Naive B cell (primary cell): ENCODE results near the gene PPP2R2C. TPM values are rescaled to one million over a fixed set of nuclear protein-coding genes. Genes with fewer than 3 reads are reported as not detected.

Experiments used
- ATAC-seq, 2 donors: fragments of 150-1000 bp; cut with Tn5 transposase; 2 replicates each; pipeline ENCODE4 v1.10.0; 2021; ENCODE audit warnings: low read depth in 2 of 2, mild to moderate bottlenecking in 2 of 2, moderate library complexity in 2 of 2
- DNase-seq: peaks from one replicate; pipeline ENCODE4 v3.0.0; 2022
- H3K27ac Mint-ChIP-seq, 6 donors: one replicate each; pipeline ENCODE4 v1.8.0; 2020 to 2022; ENCODE audit warnings: mild to moderate bottlenecking in 6 of 6, mixed read lengths in 6 of 6, moderate library complexity in 5 of 6, inconsistent platforms in 2 of 6
- H3K27me3 Mint-ChIP-seq, 3 donors: one replicate each; pipeline ENCODE4 v1.8.0; 2021 to 2022; ENCODE audit warnings: mixed read lengths in 3 of 3, mild to moderate bottlenecking in 1 of 3
- H3K36me3 Mint-ChIP-seq, 2 donors: one replicate each; pipeline ENCODE4 v1.8.0; 2020 to 2022; ENCODE audit warnings: mixed read lengths in 2 of 2, inconsistent platforms in 1 of 2, mild to moderate bottlenecking in 1 of 2
- H3K4me1 Mint-ChIP-seq, 3 donors: one replicate each; pipeline ENCODE4 v1.8.0; 2020 to 2022; ENCODE audit warnings: mixed read lengths in 3 of 3, inconsistent platforms in 1 of 3, mild to moderate bottlenecking in 1 of 3, moderate library complexity in 1 of 3
- H3K4me3 Mint-ChIP-seq, 8 donors: one replicate each; pipeline ENCODE4 v1.8.0; 2020 to 2022; ENCODE audit warnings: mild to moderate bottlenecking in 8 of 8, mixed read lengths in 8 of 8, moderate library complexity in 8 of 8, inconsistent platforms in 2 of 8
- H3K9me3 Mint-ChIP-seq, 7 donors: one replicate each; pipeline ENCODE4 v1.8.0; 2020 to 2022; ENCODE audit warnings: mixed read lengths in 7 of 7, mild to moderate bottlenecking in 5 of 7, inconsistent platforms in 2 of 7, moderate library complexity in 1 of 7
- polyA plus RNA-seq, 6 donors: library from polyadenylated mRNA; unstranded; fragments of 300-500 nt; fragmentation: Illumina TruSeq; gene quantifications; one replicate each; pipeline ENCODE4 v1.2.3, GENCODE V29; 2021; ENCODE audit warnings: low read depth in 6 of 6

PPP2R2C gene
- polyA plus RNA-seq, 6 donors from 2014 or later: not detected

DNA sequence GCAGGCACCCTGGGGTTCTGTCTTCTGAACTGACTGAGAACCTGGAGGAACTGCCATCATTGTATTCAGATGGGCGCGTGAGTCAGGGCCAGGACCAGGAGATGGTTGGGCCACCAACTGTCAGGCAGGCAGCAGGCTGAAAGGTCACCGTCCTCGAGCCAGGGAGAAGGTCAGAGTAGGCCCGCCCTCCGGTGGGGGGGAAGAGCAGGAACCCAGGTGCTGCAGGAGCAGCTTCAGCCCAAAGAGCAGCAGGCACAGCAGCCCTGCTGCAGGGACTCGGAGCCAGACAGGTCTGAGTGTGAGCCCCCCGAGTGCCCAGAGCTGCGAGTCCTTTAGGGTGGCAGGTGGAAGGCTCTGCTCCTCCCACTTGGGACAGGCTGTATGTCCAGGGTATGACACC is 176.4 kb downstream of the PPP2R2C start:
- Mint-ChIP-seq H3K27me3 (no peaks in the 10 kb centered on the region), H3K9me3 (peaks cover 0 to 3% (median 0%) of the 10 kb centered on the region in 7 donors), H3K36me3 (peaks cover 0 to 10% of the 10 kb centered on the region in 2 donors), H3K4me3 (no peak overlapping the region), H3K27ac (no peak overlapping the region), H3K4me1 (peaks cover 0 to 6% (median 0%) of the 10 kb centered on the region in 3 donors)
- no peak for DNase-seq
- ATAC-seq: no peak

DNA sequence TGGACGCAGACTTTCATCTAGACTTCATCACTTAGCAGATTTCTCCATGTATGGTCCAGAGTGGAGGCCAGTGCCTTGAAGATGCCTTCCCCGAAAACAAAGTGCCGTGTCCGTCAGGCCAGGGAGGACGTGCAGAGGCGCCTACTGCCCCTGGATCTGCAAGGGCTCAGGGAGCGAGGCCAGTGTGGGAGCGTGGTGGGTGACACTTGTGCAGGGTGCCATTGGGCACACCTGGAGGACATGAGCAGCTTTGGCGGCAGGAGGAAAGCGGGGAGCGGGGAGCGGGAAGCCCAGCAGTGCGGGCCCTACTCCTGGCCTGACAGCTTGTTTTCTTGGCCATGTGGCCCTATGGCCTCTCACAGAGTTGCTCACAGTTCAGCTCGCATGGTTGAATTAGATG is 176.9 kb downstream of the PPP2R2C start:
- Mint-ChIP-seq H3K9me3 (no peaks in the 10 kb centered on the region), H3K4me3 (no peak overlapping the region), H3K27ac (no peak overlapping the region)

DNA sequence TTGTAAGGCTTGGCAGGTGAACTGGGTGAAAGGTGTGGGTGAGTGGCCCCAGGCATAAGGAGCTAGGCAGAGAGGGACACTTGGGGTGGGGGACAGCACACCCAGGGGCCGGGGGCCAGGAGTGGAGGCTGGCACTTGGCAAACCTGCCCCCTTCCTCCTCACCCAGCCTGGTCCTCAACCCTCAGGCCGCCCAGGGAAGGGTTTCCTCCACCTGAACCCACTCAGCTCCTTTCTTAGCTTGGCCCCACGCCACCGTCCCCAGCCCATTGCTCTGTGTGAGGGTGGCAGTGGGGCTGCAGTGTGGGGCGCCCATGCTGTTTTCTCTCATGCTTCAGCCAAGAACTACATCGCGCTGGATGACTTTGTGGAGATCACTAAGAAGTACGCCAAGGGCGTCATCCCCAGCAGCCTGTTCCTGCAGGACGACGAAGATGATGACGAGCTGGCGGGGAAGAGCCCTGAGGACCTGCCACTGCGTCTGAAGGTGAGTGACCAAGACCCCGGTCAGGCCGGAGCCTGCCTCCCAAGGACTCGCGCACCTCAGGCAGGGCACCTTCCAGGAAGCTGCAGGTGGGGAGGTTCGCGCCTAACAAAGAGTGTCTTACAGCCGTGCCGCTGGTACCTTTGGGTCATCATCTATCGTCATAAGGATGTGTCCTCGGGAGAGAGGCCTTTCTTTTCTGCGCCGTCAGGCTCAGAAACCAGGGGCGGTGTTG is 177.6 kb downstream of the PPP2R2C start:
- DNase-seq: no peak
- Mint-ChIP-seq H3K27ac (no peak overlapping the region), H3K27me3 (no peaks in the 10 kb centered on the region), H3K9me3 (no peaks in the 10 kb centered on the region), H3K36me3 (no peaks in the 10 kb centered on the region), H3K4me3 (no peak overlapping the region), H3K4me1 (no peaks in the 10 kb centered on the region)
- ATAC-seq: no peak

More for the DNA sequence above, 176.9 kb downstream of the PPP2R2C start:
- Mint-ChIP-seq H3K4me1 (peaks cover 0 to under 1% (median 0%) of the 10 kb centered on the region in 3 donors), H3K27me3 (no peaks in the 10 kb centered on the region), H3K36me3 (peaks cover 0 to 4% of the 10 kb centered on the region in 2 donors)
- ATAC-seq (no peak), DNase-seq (no peak)

DNA sequence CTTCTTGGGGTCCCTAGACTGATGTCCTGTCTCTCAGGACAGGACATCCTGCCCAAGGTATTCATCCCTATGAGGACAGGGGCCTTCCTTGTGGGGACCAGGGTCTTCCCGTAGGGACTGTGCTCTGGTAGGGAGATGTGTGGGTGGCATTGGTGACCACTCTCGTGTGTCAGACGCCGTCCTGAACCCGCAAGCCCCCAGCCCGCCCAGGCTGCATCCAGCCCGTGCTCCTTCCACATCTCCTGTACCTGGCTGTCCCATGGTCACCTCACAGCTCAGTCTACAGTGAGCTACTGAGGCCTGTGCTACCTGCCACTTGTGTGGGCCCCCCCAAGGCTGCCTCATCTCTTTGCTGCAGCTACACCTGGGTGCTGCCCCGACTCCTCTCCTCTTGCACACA is 178.8 kb downstream of the PPP2R2C start:
- Mint-ChIP-seq H3K4me1 (no peaks in the 10 kb centered on the region), H3K27ac (no peak overlapping the region), H3K9me3 (no peaks in the 10 kb centered on the region)

DNA sequence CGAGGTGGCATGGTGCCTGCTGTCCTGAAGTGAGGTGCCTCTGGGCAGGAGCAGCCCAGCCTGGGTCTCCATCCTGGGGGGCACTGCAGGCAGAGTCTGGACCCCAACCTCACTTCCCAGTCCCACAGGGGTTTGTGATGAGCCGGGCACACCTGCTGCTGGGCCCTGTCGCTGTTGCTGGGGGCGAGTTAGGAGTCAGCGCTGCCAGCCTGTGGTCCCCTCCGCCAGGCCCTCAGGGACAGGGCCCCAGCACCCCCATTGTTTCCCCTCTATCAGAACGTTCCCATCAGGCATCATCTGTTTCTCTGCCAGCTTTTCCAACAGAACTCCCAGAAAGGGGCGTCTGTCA is 179.3 kb downstream of the PPP2R2C start:
- no peak for ATAC-seq
- DNase-seq: no peak
- H3K36me3 Mint-ChIP-seq: peaks cover 0 to 4% of the 10 kb centered on the region in 2 donors
- H3K27ac Mint-ChIP-seq: no peak overlapping the region
- no peaks in the 10 kb centered on the region for H3K9me3 Mint-ChIP-seq
- H3K4me3 Mint-ChIP-seq: no peak overlapping the region
- H3K4me1 Mint-ChIP-seq: no peaks in the 10 kb centered on the region
- H3K27me3 Mint-ChIP-seq: no peaks in the 10 kb centered on the region

More for the DNA sequence above, 178.8 kb downstream of the PPP2R2C start:
- Mint-ChIP-seq H3K4me3 (no peak overlapping the region), H3K27me3 (no peaks in the 10 kb centered on the region), H3K36me3 (no peaks in the 10 kb centered on the region)
- ATAC-seq (no peak), DNase-seq (no peak)

DNA sequence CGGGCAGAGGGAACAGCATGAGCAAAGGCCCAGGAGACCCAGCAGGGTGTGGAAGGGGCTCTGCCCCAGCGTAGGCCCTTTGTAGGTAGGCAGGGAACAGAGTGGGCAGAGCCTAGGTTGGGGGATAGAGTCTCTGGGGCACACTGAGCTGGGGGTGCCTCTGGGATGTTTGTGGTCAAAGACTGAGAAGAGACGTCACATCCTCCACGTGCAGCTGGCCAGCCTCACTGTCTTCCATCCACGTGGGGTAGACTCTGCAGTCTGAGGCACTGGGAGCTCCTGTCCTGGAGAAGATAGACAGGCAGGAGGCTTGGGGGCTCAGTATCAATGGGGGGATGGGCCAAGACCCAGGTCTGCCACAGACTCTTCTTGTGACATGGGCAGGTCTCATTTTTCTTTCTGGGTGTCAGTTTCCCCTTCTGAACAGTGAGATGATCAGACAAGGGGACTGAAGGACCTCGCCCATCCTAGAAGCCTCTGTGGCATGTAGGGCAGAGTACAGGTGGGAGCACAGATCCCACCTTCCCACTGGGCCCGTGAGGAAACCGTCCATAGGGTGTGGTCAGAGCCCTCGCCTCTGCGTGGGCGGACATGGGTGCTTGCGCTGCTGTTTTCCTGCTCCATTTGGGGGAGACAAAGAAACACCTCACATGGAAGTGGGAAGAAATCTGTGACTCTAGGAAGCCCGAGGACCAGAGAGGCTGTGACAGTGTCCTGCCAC is 179.9 kb downstream of the PPP2R2C start:
- H3K27ac Mint-ChIP-seq: no peak overlapping the region
- DNase-seq (no peak), ATAC-seq (no peak)
- no peaks in the 10 kb centered on the region for H3K27me3 Mint-ChIP-seq
- peaks cover 0 to 4% of the 10 kb centered on the region in 2 donors for H3K36me3 Mint-ChIP-seq
- no peak overlapping the region for H3K4me3 Mint-ChIP-seq
- H3K9me3 Mint-ChIP-seq: no peaks in the 10 kb centered on the region
- no peaks in the 10 kb centered on the region for H3K4me1 Mint-ChIP-seq

DNA sequence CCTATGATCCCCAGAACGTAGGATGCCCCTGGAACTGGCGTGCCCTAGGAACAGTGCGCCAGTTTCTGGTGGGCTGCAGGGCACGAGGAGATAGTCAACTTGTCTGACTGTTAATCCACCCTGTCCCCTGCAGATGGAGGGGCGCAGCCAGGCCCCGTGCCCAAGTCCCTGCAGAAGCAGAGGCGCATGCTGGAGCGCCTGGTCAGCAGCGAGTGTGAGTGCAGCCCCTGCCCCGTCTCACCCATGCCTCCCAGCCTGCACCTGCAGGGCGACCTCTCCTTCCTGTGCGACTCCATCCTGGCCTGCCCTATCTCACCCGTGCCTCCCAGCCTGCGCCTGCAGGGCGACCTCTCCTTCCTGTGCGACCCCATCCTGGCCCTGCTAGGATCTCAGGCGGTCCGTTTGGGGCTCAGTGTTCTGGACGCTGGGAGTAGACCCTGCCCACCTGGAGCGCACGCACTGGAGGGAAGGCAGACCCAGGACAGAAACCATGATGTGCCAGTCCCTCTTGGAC is 180.6 kb downstream of the PPP2R2C start:
- ATAC-seq (no peak), DNase-seq (no peak)
- Mint-ChIP-seq H3K36me3 (peaks cover 0 to 4% of the 10 kb centered on the region in 2 donors), H3K4me1 (no peaks in the 10 kb centered on the region), H3K27me3 (no peaks in the 10 kb centered on the region), H3K27ac (no peak overlapping the region), H3K9me3 (no peaks in the 10 kb centered on the region), H3K4me3 (no peak overlapping the region)

DNA sequence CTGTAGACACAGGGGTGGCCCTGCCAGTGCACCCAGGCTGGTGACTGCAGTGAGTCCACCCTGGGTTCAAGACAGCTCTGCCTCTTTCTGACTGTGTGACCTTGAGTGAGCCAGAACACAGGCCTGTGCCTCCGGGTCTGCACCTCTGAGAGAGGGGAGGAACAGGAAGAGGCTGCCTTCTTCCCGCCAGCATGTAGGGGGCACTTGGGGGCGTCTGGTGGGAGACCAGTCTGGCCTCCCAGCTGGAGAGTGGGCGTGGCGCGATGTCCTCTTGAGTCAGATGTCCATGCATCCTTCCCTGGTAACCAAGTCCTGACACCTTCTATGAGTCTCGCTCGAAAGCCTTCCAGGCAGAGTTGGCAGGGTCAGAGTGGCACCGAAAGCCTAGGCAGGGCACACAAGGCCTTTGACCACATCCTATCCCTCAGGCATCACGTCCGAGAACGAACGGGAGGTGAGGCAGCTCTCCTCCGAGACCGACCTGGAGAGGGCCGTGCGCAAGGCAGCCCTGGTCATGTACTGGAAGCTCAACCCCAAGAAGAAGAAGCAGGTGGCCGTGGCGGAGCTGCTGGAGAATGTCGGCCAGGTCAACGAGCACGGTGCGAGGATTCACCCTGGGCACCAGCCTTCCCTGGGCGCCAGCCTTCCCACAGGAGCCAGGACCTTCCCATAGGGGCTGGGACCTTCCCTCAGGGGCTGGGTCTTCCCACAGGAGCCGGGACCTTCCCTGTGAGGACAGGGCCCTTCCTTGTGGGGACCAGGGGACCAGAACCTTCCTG is 181.5 kb downstream of the PPP2R2C start:
- peaks cover 0 to 4% of the 10 kb centered on the region in 2 donors for H3K36me3 Mint-ChIP-seq
- no peaks in the 10 kb centered on the region for H3K4me1 Mint-ChIP-seq
- H3K9me3 Mint-ChIP-seq: no peaks in the 10 kb centered on the region
- no peak overlapping the region for H3K4me3 Mint-ChIP-seq
- no peaks in the 10 kb centered on the region for H3K27me3 Mint-ChIP-seq
- no peak for ATAC-seq
- peak overlapping the region in 1 of 6 donors; percentile 51 for H3K27ac Mint-ChIP-seq
- no peak for DNase-seq

DNA sequence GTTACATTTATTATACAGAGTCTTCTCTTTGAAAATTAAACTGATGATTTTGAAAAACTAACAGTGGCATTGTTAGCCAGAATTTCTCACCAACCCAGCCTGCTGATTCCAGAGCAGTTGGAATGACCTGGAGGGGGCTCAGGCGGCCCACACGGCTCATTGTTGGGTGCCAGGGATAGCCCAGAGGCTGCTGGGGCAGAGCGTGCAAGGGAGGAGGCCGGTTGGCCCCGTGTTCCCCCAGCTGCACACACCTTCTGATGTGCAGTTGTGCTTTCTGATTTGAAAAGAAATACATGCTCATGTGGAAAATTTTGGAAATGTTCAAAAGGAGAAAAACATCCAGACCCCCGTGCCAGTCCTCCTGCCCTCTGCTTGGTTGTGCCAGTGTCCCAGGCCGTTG is 182.2 kb downstream of the PPP2R2C start:
- Mint-ChIP-seq H3K36me3 (peaks cover 0 to 4% of the 10 kb centered on the region in 2 donors), H3K27me3 (no peaks in the 10 kb centered on the region), H3K4me1 (no peaks in the 10 kb centered on the region), H3K4me3 (no peak overlapping the region), H3K9me3 (no peaks in the 10 kb centered on the region), H3K27ac (no peak overlapping the region)
- DNase-seq (no peak), ATAC-seq (no peak)

DNA sequence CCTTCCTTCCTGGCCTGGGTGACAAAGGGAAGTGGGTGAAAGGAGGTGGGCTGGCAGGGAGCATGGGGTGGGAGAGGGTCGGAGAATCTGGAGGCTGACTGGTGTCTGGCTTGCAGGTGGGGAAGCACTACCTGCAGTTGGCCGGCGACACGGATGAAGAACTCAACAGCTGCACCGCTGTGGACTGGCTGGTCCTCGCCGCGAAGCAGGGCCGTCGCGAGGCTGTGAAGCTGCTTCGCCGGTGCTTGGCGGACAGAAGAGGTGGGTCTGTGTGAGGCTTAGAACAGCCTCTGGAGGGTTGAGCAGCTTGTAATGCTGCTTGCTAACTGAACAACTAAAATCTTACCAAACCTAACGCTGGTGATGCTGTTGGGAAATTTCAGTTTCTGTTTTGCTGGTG is 183.5 kb downstream of the PPP2R2C start:
- H3K4me1 Mint-ChIP-seq: no peaks in the 10 kb centered on the region
- no peaks in the 10 kb centered on the region for H3K27me3 Mint-ChIP-seq
- H3K9me3 Mint-ChIP-seq: no peaks in the 10 kb centered on the region
- peaks cover 0 to 4% of the 10 kb centered on the region in 2 donors for H3K36me3 Mint-ChIP-seq
- ATAC-seq (no peak), DNase-seq (no peak)
- H3K27ac Mint-ChIP-seq: peak overlapping the region in 1 of 6 donors; percentile 42
- no peak overlapping the region for H3K4me3 Mint-ChIP-seq

DNA sequence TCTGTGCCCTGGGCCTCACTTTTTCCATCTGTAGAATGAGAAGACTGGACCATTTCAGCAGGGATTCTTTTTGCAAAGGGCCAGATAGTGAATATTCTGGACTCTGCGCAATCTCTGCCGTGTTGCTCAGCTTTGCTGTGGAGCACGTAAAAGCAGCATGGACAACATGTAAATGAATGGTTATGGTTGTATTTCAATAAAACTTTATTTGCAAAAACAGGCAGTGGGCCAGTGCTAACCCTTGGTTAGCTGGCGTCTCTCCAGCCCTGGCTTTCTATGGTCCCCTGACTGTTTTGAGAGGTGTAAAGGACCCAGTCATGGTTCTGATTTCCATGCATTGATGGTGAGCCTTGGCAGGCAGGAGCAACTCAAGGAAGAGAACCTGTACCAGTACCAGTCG is 184.1 kb downstream of the PPP2R2C start:
- peak overlapping the region in 1 of 6 donors; percentile 42 for H3K27ac Mint-ChIP-seq
- H3K36me3 Mint-ChIP-seq: peaks cover 0 to 4% of the 10 kb centered on the region in 2 donors
- H3K9me3 Mint-ChIP-seq: no peaks in the 10 kb centered on the region
- H3K4me3 Mint-ChIP-seq: no peak overlapping the region
- no peak for ATAC-seq
- no peaks in the 10 kb centered on the region for H3K4me1 Mint-ChIP-seq
- H3K27me3 Mint-ChIP-seq: no peaks in the 10 kb centered on the region
- no peak for DNase-seq

DNA sequence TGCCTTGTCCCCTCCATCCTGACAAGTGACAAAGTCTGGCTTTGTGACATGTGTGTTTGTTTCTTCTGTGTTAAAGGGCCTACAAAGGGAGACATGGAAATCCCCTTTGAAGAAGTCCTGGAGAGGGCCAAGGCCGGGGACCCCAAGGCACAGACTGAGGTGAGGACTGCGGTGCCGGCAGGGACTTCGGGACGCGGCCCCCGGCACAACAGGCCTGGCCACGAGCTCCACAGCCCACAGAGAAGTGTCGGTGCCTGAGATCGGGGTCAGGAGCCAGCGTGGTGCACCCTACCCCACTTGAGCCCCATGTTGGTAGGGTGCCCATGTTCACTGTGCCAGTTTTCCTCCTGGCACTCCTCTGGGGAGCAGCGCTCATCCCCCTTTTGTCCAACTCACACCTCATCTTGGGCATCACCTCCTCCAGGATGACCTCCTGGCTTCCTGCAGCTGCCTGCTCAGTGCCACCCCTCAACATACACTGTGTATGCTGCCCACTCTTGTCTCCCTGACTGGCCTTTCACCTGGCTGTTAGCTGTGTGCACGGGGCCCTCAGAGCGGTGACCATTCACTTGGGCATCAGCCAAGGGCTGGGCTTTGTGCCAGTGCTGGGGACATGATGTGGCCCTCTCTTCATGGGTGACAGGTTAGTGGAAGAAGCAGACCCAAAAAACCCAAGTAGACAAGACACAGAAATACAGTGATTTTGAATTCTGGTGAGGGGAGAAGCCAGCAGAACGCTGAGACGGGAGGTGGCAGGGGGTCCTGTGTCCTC is 185.2 kb downstream of the PPP2R2C start:
- peaks cover 0 to 4% of the 10 kb centered on the region in 2 donors for H3K36me3 Mint-ChIP-seq
- ATAC-seq (no peak), DNase-seq (no peak)
- H3K9me3 Mint-ChIP-seq: no peaks in the 10 kb centered on the region
- no peaks in the 10 kb centered on the region for H3K4me1 Mint-ChIP-seq
- H3K27ac Mint-ChIP-seq: peak overlapping the region in 1 of 6 donors; percentile 10
- H3K27me3 Mint-ChIP-seq: no peaks in the 10 kb centered on the region
- peak overlapping the region in 1 of 8 donors; percentile 20 for H3K4me3 Mint-ChIP-seq

DNA sequence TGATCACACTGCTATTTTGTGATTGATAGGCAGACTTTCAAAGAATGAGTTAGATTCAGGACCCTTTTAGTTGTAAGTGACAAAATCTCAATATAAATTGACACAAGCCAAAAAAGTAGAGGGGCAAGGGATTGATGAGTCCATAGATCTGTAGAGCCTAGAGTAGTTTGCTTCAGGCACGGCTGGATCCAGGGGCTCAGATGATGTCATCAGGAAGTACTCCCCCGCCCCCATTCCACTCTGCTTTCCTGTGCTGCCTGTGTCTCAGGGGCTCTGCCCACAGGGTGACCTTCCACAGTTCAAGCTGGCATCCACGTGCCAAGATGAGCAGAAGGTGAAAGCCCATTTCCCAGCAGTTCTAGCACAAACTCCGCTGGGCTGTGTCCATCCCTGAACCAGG is 189.1 kb downstream of the PPP2R2C start:
- peaks cover 0 to 1% of the 10 kb centered on the region in 2 donors for H3K36me3 Mint-ChIP-seq
- peaks cover 4 to 12% (median 4%) of the 10 kb centered on the region in 3 donors for H3K4me1 Mint-ChIP-seq
- H3K9me3 Mint-ChIP-seq: no peaks in the 10 kb centered on the region
- no peaks in the 10 kb centered on the region for H3K27me3 Mint-ChIP-seq
- ATAC-seq (no peak), DNase-seq (no peak)
- H3K4me3 Mint-ChIP-seq: no peak overlapping the region
- H3K27ac Mint-ChIP-seq: no peak overlapping the region
